GM20000 (cell line): Measurements from ENCODE around the gene GREB1.

Source experiments
- DNase-seq: peaks from one replicate; pipeline ENCODE4 v3.0.0; 2012; ENCODE audit warnings: low spot score
- TF ChIP-seq, protein P1 (sequence below): IDR thresholded peaks from 2 replicates; pipeline ENCODE4 v1.5.1; 2012; ENCODE audit warnings: mild to moderate bottlenecking, control low read depth; ENCODE audit errors: extremely low read depth, missing control alignments

Gene GREB1

GRCh38 chr2:11514081-11514730 lies 19.6 kb upstream of the GREB1 start:
- TF ChIP-seq, protein P1, sequence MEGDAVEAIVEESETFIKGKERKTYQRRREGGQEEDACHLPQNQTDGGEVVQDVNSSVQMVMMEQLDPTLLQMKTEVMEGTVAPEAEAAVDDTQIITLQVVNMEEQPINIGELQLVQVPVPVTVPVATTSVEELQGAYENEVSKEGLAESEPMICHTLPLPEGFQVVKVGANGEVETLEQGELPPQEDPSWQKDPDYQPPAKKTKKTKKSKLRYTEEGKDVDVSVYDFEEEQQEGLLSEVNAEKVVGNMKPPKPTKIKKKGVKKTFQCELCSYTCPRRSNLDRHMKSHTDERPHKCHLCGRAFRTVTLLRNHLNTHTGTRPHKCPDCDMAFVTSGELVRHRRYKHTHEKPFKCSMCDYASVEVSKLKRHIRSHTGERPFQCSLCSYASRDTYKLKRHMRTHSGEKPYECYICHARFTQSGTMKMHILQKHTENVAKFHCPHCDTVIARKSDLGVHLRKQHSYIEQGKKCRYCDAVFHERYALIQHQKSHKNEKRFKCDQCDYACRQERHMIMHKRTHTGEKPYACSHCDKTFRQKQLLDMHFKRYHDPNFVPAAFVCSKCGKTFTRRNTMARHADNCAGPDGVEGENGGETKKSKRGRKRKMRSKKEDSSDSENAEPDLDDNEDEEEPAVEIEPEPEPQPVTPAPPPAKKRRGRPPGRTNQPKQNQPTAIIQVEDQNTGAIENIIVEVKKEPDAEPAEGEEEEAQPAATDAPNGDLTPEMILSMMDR, result no peak
- DNase-seq, result no peak

GRCh38 chr2:11514904-11515303 lies 18.9 kb upstream of the GREB1 start:
- no peak for DNase-seq
- TF ChIP-seq, protein P1, result no peak

DNA sequence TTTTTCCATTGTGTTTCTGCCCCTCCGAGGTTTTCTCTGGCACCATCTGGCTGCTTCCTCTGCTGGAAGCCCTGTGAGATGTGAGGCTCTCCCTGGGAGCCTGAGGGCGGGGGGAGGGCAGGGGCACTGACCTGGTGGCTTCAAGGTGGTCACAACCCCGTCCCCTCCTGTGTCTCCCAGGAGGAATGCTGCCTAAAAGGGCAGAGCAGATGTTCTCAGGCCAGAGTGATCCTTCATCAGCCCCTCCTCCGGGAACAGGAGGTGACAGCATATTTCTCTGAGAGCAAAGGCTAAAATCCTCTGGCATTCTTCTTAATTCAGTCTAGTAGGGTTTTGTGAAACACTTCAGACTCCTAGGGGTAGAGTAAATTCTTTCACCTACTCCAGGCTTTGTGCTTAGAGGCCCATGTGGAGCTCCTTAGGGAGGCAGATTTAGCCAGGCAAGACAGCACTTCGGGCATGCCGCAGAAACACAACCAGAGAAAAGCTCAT lies 18.3 kb upstream of the GREB1 start:
- no peak for DNase-seq
- TF ChIP-seq, protein P1, result no peak

DNA sequence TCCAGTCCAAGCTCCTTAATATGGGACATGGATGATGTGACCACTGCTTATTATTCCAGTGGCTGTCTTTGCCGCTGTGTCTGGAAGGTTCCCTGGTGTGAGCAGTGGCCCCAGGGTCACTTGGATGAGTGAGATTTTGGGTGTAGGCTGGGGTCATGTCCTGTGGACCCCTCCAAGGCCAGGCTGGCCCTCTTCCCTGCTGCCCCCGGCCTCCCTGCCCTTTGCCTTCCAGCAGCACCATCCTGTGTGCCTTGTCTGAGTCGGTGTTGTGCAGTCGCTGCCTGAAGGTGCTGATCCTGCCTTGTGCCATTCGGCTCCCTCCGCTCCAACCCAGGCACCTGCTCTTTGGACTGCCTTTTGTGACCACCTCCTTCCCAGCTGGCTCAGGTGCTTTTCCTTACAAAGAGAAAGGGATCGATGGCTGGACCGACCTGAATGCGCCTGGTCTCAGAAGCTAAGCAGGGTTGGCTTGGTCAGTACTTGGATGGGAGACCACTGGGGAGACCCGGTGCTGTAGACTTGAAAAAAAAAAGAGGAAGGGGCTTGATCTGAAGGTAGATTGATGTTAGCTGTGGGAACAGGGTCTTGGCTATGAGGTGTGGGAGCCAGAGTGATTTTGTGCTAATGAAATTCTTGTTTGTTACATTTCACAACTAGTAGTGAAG lies 16.7 kb upstream of the GREB1 start:
- TF ChIP-seq, protein P1, result no peak
- DNase-seq, result no peak

DNA sequence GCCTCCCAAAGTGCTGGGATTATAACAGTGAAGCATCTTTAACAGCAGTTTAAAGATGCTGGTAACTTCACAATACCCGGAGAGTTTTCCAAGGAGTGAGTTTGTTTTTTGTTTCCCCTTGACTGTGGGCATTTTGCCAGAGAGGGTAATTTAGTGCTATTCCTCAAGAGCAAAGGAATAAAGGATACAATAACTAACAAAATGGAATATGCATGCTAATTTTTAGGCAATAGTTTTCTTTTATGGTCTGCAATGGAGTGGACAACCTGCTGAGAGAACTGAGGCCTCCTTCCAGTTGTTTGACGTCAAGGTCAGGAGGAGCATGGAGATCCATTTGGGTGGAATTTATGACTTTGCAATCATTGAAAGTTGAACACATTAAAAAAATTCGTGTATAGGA lies 15.9 kb upstream of the GREB1 start:
- TF ChIP-seq, protein P1, result no peak
- DNase-seq, result no peak

DNA sequence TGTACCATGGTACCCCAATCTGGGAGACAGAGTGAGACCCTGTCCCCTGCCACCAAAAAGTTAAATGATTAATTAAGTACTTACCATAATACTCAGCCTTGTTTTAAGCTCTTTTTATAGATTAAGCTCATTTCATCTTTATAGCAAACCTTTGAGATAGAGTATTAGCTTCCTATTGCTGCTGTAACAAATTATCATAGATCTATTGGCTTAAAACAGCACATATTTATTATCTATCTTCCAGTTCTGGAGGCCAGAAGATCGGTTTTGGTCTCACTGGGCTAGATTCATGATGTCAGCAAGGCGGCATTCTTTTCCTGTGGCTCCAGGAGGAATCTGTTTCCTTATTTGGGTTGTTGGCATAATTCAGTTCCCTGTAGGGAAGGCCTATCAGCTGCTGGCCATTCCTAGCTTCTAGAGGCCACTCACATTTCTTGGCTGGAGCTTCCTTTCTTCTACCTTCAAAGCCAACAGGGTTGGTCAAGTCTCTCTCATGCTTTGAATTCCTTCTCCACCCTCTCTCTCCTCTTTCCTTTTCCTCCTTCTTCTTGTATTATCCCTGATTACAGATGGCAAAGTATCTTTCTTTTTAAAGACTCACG lies 13.7 kb upstream of the GREB1 start:
- no peak for DNase-seq
- TF ChIP-seq, protein P1, result no peak

DNA sequence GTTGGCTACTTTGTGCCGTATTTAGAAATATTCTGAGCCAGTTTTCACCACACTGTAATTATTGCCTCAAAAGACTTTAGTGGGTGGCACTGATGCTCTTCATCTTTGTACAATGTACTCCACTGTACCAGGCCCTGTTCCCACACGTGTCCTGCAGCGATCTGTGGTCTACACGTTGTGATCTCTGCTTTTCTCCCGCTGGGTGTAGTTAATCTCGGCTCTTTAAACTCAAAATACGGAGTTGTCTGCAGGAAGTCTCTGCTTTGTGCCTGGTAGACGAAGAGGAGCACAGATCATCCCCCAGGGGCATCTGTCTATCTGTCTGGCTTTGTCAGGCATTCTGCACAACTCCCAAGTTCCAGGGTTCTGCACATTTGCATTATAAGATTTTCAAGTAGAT lies 12.1 kb upstream of the GREB1 start:
- DNase-seq, result no peak
- TF ChIP-seq, protein P1, result no peak
